K562 (cell line): ENCODE data around the gene TP53I3. TPM values are rescaled to one million over a fixed set of nuclear protein-coding genes. Genes with fewer than 3 reads are reported as not detected.

Experiments
- HDAC8 ChIP-seq: fragments of 450-650 bp; IDR thresholded peaks from 2 replicates; pipeline ENCODE4 v1.6.1; 2016; ENCODE audit warnings: mild to moderate bottlenecking, missing genetic modification characterization, moderate library complexity, missing compliant biosample characterization
- HLTF ChIP-seq: fragments of 450-650 bp; IDR thresholded peaks from 2 replicates; pipeline ENCODE4 v1.6.1; 2016
- HMG20B ChIP-seq: fragments of 250-450 bp; sonication (Bioruptor Pico); IDR thresholded peaks from 2 replicates; pipeline ENCODE4 v1.5.0; 2021; ENCODE audit warnings: mild to moderate bottlenecking
- MGA ChIP-seq: fragments of 450-650 bp; IDR thresholded peaks from 2 replicates; pipeline ENCODE4 v1.6.1; 2016; ENCODE audit warnings: mild to moderate bottlenecking, moderate library complexity
- MYNN ChIP-seq, 2 experiments: sonication (generic); formaldehyde crosslinking in 1 of 2; IDR thresholded peaks; 2 replicates each; pipeline versions ENCODE4 v1.5.0 to v1.6.1; 2016 to 2020; ENCODE audit warnings: antibody characterized with exemption in 1 of 2, missing genetic modification reagents in 1 of 2
- SNAPC5 ChIP-seq: fragments of 250-450 bp; sonication (Bioruptor Pico); IDR thresholded peaks from 2 replicates; pipeline ENCODE4 v1.8.0; 2021; ENCODE audit warnings: moderate library complexity, mild to moderate bottlenecking, inconsistent platforms
- TBL1XR1 ChIP-seq, 2 experiments: IDR thresholded peaks; 2 replicates each; pipeline ENCODE4 v1.6.1; 2012; ENCODE audit warnings: improper control_type of control experiment in 2 of 2, low read length in 2 of 2, mild to moderate bottlenecking in 1 of 2
- YY1 ChIP-seq, 3 experiments: IDR thresholded peaks; 2 replicates each; pipeline ENCODE4 v1.6.1; 2011; ENCODE audit warnings: low read length in 2 of 3, mild to moderate bottlenecking in 2 of 3, moderate library complexity in 2 of 3, borderline replicate concordance in 1 of 3, control low read depth in 1 of 3, low read depth in 1 of 3; ENCODE audit not compliant: insufficient read depth in 3 of 3, insufficient replicate concordance in 2 of 3, control insufficient read depth in 1 of 3, insufficient read length in 1 of 3; ENCODE audit errors: extremely low read depth in 1 of 3
- ZFPM2 ChIP-seq: fragments of 250-450 bp; sonication (Bioruptor Pico); IDR thresholded peaks from 2 replicates; pipeline ENCODE4 v1.5.1; 2022; ENCODE audit warnings: mild to moderate bottlenecking
- ZNF277 ChIP-seq: fragments of 250-450 bp; sonication (Bioruptor Pico); IDR thresholded peaks from 2 replicates; pipeline ENCODE4 v1.8.0; 2022; ENCODE audit warnings: inconsistent platforms, mild to moderate bottlenecking, moderate library complexity, borderline replicate concordance
- polyA plus RNA-seq, 8 experiments: library from polyadenylated mRNA; depleted of rRNA in 4 of 8; stranded (reverse) in 5 of 8; unstranded in 3 of 8; fragments of >200 nt; fragmentation: Nextera tagmentation in 2 of 8; fragmentation: Illumina TruSeq in 1 of 8; extraction: Ambion mirVana in 2 of 8; extraction: Trizol in 1 of 8; gene quantifications; 2 replicates each; pipeline versions ENCODE4 v1.2.1 to v1.2.3, GENCODE V29; 2011 to 2014; ENCODE audit warnings: inconsistent platforms in 1 of 8, missing spikeins in 1 of 8
- total RNA-seq, 7 experiments: library from RNA; depleted of rRNA in 6 of 7; stranded (reverse); fragments of >200 nt in 6 of 7; fragmentation: Illumina TruSeq in 2 of 7; extraction: Trizol in 2 of 7; gene quantifications; 2 replicates each; pipeline versions ENCODE4 v1.2.1 to v1.2.3, GENCODE V29; 2011 to 2021; ENCODE audit warnings: low replicate concordance in 1 of 7
- TF ChIP-seq, protein P1 (sequence below), 2 experiments: fragments of 450-650 bp; IDR thresholded peaks; 2 replicates each; pipeline ENCODE4 v1.6.1; 2016
- TF ChIP-seq, protein P2 (sequence below): sonication (generic); formaldehyde crosslinking; IDR thresholded peaks from 2 replicates; pipeline ENCODE4 v1.8.0; 2022; ENCODE audit warnings: missing genetic modification reagents, mild to moderate bottlenecking, moderate library complexity, borderline replicate concordance

TP53I3 gene
- total and polyA plus RNA-seq, 9 of the 15 experiments (the other 6 are each of a cell fraction or from before 2014, with no cell fraction given): 0.65 to 9.5 (median 5.6) TPM

- TF ChIP-seq MGA (no peak), YY1 (IDR thresholded peaks at IDR 0.05; ENCODE audit: borderline replicate concordance in 1 of 3, control insufficient read depth in 1 of 3, extremely low read depth in 1 of 3, insufficient read depth in 3 of 3, insufficient read length in 1 of 3, insufficient replicate concordance in 2 of 3, low read depth in 1 of 3, low read length in 2 of 3) (no peak), HLTF (no peak), ZNF277 (CRISPR knock-in tag) (no peak), MYNN (IDR thresholded peaks at IDR 0.05) (no peak), MYNN (CRISPR knock-in tag; IDR thresholded peaks at IDR 0.05) (no peak), SNAPC5 (CRISPR knock-in tag) (no peak), TBL1XR1 (IDR thresholded peaks at IDR 0.05; ENCODE audit: low read length in 2 of 2) (no peak), HDAC8 (tag) (no peak), HMG20B (CRISPR knock-in tag) (no peak), ZFPM2 (CRISPR knock-in tag) (no peak)
- TF ChIP-seq, protein P1, sequence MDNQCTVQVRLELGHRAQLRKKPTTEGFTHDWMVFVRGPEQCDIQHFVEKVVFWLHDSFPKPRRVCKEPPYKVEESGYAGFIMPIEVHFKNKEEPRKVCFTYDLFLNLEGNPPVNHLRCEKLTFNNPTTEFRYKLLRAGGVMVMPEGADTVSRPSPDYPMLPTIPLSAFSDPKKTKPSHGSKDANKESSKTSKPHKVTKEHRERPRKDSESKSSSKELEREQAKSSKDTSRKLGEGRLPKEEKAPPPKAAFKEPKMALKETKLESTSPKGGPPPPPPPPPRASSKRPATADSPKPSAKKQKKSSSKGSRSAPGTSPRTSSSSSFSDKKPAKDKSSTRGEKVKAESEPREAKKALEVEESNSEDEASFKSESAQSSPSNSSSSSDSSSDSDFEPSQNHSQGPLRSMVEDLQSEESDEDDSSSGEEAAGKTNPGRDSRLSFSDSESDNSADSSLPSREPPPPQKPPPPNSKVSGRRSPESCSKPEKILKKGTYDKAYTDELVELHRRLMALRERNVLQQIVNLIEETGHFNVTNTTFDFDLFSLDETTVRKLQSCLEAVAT (IDR thresholded peaks at IDR 0.05): no peak
- TF ChIP-seq, protein P2, sequence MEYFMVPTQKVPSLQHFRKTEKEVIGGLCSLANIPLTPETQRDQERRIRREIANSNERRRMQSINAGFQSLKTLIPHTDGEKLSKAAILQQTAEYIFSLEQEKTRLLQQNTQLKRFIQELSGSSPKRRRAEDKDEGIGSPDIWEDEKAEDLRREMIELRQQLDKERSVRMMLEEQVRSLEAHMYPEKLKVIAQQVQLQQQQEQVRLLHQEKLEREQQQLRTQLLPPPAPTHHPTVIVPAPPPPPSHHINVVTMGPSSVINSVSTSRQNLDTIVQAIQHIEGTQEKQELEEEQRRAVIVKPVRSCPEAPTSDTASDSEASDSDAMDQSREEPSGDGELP (CRISPR knock-in tag): no peak
Observed at GRCh38 chr2:24111407-24111901, 26.8 kb upstream of the TP53I3 start (continued).
